Stimulated activated CD8-positive, alpha-beta memory T cell treated with anti-CD3 and anti-CD28 coated beads, Interleukin-4, amount 100 ng/mL, for 48 hours (primary cell): ENCODE results near the gene ADAMTS2.

Source experiments
- DNase-seq: peaks from one replicate; pipeline ENCODE4 v3.0.0-alpha.2; 2020

ADAMTS2 gene

DNA sequence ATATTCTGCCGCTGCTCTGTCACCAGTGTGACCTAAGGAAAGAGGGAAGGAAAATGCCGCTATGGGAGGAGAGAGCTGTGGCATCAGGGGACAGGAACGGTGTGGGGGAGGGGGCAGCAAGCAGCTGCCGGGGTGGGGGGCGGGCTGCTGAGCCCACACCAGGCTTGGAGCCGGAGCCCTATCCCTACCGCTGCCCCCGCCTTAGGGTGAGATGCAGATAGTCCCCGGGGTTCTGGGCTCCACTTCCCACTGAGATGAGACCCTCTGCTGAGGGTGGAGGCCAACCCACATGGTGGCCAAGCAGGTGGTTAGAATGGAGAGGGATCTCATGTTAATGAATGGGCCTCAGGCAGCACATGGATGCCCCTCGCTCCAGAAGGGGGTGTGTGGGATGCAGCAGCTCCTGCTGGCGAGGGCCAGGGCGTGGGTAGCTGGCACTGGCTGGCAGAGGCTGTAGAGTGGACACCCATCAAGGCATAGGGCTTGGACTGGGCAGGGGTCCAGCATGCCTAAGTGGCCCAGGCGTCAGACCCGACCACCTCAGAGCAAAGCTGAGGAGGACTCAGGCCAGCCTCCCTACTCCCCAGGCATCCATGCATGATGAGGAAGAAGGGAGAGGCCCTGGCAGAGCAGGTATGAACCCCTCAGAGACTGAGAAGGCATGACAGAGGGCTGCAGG, 153.6 kb downstream of the ADAMTS2 start:
- no peak for DNase-seq

DNA sequence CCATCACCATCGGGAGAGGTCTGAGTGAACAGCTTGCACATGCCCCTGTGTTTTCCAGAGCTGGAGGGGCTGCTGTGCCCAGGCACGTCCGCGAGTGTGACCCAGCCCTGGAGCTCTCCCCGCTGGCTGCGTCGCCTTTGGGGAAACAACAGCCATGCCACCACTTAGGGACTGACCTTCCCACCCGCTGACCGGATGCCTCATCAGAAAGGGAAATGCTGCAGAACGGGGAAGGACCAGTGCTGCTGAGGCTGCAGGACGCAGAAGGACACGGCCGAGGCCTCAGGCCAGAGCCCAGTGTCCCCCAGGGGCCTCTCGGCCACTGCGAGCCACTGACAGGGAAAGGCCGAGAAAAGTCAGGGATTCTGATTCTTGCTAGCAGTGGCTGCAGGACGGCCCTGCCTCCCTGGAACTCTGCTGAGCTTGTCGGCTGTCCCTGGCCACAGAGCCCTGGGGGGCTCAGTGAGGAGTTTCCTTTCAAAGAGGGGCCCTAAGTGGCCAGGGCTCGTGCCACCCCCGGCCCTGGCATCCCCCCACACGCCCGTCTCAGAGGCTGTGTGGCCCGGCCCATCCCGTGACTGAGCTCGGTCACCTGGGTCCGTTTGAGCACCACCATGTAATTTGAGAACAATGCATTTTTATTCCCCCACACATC, 154.3 kb downstream of the ADAMTS2 start:
- no peak for DNase-seq

DNA sequence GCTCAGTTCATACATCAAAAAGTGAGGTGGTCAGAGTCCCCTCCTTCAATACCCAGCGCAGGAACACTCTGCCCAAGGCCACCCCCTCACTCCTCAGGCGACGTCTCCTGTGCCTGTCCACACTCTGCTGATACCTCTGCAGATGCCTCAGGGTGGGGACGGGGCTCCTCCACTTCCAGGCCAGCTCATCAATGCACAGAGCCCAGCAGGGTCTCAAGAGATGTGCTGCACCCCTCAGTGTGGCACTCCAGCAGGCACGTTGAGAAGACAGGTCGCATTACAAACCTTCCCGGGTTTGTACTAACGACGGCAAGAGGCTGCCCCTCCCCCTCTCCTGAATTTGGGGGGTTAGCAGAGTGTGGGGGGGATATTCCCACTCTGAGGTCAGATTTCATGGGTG, 156.6 kb downstream of the ADAMTS2 start:
- no peak for DNase-seq

DNA sequence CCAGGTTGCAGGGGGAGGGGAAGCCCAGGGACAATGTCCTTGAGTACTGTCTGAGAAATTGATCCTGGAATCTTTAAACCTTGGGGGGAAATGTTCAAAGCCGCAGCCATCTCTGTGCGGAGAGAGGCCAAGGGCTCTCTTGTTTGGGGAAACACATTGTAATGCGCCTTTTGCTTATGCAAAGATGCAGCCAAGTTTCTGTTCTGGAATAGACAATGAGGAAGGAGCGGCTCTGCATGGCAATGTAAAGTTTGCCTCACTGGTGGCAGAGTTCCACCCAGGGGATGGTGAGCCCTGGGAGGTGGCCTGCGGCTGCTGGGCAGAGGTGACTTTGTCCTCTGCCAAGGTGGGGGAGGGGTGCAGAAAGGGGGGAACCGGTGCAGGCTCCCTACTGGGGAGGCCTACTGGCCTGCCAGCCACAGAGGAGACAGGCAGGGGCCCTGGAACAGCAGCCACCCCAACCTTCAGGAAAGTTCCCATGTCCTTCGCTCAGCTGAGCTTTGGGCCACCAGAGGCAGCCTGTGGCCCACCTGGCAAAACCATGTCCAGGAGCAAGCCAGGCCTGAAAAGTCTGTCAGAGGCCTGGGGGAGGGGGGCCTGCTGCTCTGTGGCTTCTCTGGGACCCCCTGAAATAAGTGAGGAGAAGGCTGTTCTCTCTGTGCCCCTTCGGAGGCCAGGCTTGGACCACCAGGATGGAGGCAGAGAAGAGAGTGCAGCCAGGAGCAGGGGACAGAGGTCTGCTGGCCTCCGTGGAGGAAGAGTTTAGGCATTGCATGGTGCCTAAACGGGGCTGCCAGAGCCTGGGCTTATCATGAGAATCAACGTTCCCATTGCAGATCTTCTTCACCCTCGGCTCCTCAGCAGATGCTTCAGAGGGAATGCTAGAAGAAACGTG, 157.3 kb downstream of the ADAMTS2 start:
- no peak for DNase-seq

DNA sequence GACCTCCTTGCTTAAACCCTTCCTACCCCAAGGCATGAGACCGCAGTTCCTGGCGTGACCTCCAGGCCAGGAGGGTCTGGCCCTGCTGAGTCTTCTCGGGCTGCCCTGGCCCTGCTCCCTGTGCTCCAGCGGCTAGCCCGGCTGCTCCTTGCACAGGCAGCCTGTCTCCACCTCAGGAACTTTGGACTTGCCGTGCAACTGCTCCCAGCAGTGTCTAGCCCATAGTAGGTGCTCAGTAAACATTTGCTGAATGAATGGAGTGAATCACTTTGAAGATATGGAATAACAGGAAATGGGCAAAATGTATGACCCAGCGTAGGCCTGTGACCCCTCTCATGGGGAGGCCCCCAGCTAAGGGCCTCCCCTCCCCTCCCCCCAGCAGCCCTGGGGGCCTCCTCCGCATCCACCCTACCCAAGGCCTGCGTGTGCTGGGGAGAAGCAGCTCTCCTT, 158.0 kb downstream of the ADAMTS2 start:
- DNase-seq: no peak

DNA sequence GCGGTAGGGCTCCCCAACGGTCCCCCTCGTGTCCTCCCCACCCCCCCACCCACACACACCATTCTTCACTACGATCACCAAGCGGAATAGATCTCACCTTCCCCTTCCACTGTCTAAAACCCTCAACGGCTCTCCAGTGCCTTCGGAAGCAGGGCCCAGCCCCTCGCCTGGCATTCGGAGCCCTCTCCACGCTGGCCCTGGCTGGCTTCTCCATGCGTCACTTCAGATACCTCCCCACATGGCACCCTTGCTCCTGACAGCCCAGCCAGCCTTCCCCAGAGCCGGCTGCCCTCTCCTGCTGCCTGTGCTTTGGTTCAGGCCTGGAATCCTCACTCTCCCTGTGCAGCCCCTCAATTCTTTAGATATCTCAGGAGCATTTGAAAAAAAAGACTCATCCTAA, 158.5 kb downstream of the ADAMTS2 start:
- no peak for DNase-seq

DNA sequence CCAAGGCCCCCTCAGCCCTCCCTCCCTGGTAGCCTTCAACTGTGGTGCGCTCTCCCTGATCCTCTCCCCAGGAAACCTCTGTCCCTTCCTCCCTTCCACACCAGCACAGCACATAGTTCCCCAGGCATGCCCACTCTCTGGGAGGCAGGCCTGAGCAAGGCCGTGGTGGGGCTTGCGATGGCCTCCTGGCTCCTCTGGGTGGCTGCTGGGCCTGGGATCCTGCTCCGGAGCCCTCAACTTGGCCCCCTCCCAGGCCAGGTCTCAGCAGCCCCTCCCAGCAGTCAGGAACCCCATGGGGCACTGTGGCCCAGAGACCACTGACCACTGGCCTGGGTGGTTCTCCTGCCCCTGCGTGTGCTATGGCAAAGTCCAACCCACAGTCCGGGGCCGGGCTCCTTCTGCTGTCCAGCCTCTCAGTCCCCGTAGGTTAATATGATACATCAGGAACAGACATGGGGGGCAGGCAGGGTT, 159.3 kb downstream of the ADAMTS2 start:
- no peak for DNase-seq

DNA sequence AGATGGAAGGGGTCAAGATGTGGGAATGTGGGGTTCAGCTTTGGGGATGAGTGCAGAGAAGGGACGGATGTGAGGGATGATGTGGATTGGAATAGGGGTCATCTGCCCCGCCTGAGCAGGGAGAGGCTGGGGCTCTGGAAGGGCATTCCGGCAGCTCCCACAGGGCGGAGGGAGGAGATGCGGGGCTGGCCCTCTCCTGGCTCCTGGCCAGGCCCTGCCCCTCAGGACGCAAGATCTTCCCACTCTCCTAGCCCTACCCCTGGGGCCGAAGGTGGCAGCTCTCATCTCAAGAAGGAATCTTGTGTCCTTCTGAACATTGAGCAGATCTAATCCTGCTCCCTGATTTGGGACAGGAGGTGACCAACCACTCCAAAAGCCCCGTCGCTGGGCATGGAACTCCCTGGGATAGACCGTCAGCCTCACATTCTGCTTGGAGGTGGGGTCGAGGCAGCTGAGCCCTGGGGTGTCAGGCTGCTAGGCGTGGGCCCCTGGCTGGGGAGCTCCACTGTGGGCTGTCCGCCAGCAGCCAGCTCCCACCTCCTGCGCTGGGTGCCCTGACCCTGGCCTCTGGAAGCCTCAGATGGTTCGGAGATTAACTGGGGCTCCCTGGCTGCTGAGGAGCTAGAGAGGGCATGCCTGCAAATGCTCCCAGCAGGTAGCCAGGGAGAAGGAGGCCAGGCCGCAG, 159.9 kb downstream of the ADAMTS2 start:
- no peak for DNase-seq

DNA sequence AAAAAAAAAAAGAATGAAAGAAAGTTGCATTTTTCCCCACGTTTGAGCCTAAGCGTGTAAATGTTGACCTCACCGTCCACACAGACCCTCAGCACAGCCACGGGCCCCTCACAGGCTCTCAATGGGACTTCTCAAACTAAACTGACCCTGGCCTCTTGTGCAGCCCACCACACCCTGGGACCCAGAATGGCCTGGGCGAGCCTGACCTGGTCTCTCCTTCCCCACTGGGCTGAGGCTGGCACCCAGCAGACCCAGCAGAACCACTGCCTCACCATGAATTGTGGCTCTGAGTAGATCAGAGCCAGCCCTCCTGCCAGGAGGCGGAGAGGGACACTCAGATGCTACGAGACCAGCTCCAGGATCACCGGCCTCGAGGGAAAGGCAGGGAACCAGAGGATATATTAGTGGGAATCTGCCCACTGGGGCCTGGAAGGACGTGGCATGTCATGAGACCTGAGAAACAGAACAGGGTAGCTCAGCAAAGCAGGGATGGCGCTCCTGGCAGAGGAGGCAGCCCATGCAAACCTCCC, 160.7 kb downstream of the ADAMTS2 start:
- no peak for DNase-seq

DNA sequence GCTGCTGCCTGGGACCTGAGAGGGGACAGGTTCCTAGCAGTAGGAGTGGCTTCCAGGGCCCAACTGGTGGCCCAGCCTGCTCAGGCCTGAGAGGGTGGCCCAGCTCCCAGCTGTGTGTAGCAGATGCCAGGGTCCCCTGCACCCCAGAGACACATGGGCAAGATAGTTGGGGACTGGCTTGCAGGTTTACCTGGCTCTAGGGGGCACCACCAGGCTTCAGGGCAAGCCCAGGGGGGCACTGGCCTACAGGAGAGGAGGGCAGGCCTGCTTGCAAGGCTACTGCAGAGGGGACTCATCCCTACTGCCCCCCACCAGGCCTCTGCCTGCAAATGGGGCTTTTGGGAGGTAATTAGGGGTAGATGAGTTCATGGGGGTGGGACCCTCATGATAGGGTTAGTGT, 161.8 kb downstream of the ADAMTS2 start:
- DNase-seq: no peak

DNA sequence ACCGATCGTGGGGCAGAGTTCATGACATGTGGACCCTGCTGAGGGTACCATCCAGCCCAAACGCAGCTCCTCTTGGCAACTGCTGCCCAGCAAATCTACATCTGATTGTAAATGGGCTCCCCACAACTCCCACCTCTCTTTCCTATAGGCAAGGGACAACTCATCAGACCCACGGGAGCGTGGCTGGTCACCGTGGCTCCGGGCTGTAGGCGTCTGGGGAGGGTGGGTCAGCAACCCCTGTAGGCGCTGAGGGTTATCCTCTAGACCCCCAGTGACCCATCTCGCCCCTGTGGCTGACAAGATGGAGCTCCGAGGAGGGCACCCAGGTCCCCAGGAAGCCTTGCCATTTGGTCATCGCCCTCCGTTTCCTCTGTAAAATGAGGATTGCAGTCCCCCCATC, 162.7 kb downstream of the ADAMTS2 start:
- DNase-seq: no peak

DNA sequence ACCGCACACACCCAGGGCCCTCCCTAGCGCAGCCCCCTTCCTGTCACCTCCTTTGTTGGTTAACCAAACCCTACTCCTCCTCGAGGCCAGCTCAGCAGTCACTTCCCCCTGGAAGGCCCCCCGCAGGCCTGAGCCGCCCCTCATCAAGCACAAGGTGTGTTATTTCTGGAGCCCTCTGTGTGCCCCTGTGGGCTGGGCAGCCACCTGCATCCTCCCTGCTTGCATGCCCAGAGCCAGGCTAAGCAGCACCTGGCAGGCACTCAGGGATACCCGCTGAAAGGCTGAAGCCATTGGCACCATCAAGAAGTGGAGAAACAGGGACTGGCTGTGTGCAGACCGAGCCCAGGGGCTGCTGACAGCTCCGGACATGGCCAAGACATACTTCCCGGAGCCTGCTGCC, 163.3 kb downstream of the ADAMTS2 start:
- no peak for DNase-seq

DNA sequence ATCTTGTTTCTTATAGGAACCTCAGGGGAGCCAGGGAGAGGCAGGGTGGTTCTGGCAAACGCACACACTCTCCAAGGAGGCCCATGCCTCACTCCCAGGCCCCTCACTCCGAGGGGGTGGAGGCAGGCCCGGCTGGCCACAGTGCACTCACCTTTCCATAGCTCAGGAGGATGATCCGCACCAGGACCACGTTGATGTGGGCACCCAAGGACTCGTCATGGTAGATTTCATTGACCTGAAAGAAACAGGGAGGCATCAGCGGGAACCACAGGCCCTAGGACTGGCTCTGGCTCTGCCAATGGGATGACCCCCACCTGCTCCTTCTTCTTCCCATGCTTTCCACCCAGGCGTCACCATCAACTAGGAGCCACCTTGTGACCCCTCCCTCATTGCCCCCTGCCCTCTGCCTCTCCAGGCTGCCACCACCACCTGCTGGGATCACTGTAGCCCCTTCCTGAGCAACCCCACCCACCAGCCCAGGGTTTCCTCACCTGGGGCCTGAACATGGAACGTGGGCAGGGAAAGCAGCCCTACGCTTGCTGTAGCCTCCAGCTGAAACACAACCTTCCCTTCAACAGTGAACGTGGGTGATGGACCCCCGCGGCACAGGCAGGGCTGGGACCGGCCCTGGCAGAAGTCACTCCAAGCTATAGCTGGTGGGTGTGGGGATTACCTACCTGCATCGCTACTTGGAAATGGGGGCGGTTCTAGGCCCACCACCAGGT, 164.2 kb downstream of the ADAMTS2 start:
- no peak for DNase-seq

DNA sequence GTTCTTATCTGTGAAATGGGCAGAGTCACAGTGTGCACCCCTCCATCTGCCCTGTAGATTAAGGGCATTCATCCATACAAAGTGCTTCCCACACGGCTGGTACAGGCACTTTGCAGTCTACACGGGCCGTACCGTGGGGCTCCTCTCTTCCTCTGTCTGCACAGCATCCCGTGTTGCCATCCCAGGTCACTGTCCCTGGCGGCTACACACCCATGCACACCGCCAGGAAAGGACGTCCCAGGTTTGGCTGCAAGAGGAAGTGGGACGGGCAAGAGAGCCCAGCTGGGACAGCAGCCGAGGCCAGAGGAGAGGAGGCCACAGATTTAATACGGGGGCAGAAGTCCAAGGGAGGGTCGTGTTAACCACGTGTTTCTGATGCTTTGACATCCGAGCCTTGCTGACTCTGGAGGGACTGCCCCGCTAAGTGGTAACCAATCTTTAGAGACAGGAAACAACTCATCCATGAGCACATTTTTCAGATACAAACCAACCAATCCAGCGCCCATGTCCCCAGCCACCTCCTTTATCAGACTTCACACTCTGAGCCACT, 165.1 kb downstream of the ADAMTS2 start:
- DNase-seq: no peak

DNA sequence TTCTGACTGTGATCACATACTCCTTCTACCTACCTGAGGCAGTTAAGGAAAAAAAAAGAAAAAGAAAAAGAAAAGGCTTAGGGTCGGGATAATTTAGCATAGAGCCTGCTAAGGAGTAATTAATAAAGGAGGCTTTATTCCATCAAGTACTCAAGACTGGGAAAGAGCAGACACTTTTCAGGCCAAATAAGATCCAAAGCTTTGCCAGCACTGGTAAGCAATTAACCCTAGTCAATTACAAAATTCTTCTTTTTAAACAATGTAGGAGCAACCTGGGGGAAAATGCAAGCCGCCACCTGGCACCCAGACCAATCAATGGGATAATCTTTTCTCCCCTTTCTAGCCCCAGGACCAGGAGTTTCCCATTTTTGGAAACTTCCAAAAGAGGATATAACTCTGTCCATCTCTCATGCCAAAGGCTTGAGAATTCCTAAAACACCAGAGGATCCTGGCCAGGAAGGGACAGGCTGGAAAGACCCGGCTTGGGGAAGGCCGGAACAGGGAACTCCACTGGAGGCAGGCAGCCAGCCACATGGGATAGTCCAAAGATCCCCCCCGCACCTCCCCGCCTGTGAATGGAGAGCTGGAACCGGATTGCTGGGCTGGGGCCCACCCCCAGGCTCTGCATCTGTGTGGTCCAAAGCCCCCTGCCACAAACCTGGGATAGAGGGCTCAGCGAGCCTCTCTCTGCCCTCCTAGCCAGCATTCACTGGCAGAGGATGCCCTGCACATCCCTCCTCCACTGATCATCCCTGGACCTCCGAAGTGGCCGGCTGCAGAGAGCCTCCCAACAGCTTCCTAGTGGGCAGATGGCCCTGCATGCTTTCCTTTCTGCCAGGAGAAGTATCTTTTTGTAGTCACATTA, 167.3 kb downstream of the ADAMTS2 start:
- no peak for DNase-seq

DNA sequence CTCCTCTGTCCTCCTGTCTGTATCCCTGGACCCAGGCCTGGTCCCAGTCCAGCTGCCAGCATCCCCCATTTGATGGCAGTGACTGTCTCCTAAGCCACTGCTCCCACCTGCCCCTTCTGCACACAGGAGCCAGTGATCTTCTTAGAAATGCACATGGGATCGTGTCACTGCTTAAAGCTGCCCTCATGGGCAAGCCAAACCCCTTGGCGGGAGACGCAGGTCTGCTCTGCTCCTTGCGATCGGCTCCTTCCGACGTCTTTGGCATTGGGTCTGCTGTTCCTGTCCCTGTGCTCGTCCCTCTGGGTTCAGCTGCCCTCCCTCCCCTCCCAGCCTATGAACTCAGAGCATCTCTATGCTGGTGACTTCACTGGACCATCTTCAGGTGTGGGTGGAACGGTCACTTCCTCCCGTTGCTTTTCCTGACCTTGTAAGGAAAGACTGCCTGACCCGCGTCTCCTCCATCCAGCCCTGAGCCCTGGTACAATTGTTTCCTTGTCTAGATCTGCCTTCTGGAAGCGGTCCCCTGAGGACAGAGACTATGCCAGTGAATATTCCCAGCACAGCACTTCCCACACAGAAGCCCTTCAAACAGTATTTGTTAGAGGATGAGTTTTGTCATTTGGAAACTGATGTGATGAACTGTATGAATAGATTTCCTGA, 168.6 kb downstream of the ADAMTS2 start:
- DNase-seq: no peak

DNA sequence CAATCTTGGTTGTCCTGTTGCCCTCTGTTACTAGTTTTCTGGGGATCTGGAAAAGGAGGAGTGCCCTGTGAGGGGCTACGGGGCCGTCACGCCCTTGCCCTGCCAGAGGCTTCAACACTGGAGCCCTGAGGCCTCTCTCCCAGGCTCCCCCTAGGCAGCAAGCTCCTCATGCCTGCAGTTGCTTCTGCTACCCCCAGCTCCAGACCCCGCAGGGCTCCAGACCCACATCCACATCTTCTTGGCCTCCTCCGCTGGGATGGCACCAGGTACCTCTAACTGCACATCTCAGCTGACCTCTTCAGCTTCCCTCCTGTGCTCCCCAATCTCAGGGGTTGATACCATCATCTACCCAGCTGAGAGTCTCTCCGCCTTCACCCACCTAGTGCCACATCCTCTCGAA, 169.1 kb downstream of the ADAMTS2 start:
- no peak for DNase-seq

DNA sequence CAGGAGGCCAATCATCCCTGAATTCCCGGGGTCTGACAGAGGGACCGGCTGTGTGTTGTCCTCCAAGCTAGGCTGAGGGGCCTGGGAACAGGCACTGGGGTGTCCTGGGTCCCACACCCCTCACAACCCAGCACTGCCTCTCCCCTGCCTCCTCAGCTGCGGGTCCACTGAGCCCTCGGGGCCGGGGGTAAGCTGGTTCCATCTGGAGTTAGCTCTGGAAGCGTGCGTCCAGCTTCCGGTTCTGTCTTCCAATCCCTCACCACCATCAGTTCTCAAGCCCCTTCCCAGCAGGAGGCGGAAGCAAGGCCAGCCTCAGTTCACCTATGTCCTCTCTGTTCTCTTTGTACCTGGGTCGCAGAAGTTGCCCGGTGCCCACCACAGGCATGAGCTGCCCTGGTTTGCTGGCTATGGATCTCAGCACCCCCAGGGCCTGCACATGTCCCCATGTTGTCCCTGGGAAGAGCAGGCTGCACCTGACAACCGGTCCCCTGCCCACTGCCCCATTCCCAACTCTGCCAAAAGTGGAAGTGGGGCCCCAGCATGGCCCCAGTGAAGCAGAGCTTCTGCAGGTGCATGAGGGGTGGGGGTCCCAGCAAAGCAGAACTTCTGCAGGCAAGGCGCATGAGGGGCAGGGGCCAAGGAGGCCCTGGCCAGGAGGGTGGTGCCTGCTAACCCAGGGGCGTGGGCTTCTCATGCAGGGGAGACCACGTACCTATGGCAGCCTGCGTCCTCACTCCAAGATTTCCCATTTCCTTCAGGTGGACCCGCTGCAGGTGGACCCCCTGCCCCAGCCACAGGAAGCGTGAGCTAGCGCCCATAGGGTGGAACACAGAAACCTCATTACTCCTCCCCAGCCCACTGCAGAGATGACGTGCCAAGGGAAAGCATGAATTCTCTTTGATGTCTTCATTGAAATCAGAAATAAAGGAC, 173.2 kb downstream of the ADAMTS2 start:
- DNase-seq: no peak

DNA sequence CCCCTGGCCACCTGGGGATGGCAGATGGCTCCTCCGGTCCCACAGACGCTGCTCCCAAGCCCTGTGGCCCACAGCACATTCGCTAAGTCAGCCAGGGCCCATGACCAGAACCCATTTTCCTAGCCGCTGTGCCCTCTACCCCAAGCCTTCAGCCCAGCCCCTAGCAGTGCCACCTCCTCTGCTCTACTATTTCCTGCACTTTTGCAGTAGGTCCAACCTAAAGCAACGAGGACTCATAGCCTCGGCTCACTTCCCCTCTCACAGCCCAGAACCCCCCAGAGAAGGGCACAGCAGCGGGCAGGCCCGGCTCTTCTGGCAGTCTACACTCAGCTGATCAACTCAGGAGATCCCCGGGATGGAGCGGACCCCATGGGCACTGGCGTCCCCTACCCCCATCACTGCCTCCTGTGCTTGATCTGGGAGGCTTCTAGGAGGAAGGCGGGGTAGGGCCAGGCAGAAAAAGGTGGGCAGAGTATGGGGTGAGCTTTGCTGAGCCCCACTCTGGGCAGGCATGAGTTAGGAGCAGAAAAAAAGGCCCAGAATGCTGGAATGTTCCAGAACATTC, 173.9 kb downstream of the ADAMTS2 start:
- DNase-seq: no peak
